Activated effector memory CD4-positive, alpha-beta T cell treated with Interleukin-2 at 50 U/mL for 16 hours (primary cell): ENCODE data around the gene STK39.

Experiments used
- DNase-seq: peaks from one replicate; pipeline ENCODE4 v3.0.0-alpha.2; 2020

Gene STK39

DNA sequence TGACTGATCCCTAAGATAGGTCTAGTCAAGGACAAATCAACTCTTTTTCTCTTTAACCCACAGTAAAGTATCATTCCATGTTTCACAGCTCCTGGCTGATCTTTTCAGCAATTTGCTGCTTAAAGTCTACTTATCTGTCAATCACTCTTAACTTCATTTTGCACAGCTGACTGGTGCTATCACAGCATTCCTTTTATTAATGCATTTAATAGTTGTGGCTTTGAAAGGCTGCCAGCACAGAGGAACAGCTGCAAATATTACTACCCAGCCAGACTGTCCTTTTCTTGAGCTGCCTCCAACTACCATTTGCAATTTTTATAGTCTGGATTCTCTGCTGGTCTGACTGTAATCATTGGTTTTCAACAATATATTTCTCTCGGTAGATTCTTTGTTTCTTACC, 303.5 kb downstream of the STK39 start:
- no peak for DNase-seq

GRCh38 chr2:167943368-167943767, 304.0 kb downstream of the STK39 start:
- DNase-seq: no peak

- DNase-seq: no peak
Observed at GRCh38 chr2:167942366-167943081, 304.9 kb downstream of the STK39 start.

- no peak for DNase-seq
Observed at GRCh38 chr2:167941604-167942003, 305.8 kb downstream of the STK39 start.

DNA sequence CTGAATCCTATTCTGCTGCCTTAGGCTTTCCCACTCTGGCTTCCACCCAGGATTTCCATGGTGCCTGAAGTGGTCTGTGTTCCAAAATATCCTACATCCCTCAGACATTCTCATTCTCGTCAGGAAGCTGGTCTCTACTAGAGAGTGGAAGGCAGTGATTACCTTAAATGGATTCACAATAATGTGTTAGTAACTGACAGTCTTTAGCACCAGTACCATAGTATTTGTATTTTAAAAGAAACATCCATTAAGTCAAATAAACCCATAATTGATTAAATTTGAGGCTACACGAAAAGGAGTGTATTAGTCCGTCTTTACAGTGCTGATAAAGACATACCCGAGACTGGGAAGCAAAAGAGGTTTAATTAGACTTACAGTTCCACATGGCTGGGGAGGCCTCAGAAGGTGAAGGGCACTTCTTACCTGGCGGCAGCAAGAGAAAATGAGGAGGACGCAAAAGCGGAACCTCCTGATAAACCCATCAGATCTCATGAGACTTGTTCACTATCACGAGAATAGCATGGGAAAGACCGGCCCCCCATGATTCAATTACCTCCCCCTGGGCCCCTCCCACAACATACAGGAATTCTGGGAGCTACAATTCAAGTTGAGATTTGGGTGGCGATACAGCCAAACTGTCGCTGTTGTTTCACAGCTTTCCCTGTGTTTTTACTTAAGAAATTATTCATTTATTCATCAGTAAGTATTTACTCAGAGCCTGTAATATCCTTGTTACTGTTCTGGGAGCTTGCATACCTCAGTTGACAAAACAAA, 306.5 kb downstream of the STK39 start:
- no peak for DNase-seq

- no peak for DNase-seq
Observed at GRCh38 chr2:167940346-167940725, 307.1 kb downstream of the STK39 start.

DNA sequence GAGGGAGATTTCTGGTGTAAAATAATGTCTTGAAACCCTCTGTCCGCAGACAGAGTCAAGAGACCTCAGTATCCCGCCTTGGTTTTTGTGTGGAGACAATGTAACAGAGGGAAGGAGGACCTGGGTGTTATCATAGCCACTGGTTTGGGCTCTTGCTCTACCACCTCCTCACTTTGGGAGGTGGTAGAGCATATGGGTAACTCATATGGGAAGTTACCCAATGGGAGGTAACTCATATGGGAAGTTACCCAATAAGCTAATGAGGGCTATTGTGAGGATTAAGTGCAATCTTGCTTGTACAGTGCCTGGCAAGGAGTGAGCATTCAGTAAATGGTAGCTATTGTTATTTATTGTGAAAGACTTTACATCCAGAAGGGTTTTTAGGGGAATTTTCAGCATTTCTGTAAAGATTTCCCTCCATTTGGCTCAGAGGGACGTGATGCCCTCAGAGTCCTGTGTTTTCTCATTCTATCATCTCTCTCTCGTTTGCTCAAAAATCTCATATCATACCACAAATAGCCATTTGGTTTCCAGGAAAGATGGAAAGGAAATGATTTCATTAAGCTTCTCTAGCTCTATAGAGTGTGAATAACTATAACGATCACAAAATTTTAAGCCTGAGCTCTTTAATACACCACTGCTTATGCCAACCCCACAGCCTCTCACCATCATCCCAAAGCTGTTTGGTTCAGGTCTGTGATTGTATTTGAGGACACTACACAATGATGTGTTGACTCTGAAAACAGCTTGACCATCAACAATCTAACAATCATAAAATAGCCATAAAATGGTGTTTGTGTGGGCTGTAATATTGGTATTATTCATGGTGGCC, 307.7 kb downstream of the STK39 start:
- no peak for DNase-seq

DNA sequence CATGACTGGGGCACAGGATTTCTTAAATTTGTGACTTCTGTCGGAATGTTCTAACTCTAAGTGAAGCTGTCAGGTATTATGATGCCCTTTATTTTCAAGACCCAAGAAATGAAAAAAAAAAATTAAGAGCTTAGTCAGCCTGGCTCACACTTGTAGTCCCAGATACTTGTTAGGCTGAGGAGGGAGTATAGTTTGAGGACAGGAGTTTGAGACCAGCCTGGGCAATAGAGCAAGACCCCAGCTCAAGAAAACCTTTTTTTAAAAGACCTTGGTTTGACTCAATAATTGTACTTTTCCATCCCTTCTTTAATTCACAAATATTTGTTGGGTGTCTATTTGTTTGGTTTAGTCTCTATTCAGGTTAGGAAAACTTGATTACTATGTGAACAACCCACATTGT, 310.0 kb downstream of the STK39 start:
- no peak for DNase-seq

- DNase-seq: no peak
Observed at GRCh38 chr2:167935803-167936110, 311.6 kb downstream of the STK39 start.

DNA sequence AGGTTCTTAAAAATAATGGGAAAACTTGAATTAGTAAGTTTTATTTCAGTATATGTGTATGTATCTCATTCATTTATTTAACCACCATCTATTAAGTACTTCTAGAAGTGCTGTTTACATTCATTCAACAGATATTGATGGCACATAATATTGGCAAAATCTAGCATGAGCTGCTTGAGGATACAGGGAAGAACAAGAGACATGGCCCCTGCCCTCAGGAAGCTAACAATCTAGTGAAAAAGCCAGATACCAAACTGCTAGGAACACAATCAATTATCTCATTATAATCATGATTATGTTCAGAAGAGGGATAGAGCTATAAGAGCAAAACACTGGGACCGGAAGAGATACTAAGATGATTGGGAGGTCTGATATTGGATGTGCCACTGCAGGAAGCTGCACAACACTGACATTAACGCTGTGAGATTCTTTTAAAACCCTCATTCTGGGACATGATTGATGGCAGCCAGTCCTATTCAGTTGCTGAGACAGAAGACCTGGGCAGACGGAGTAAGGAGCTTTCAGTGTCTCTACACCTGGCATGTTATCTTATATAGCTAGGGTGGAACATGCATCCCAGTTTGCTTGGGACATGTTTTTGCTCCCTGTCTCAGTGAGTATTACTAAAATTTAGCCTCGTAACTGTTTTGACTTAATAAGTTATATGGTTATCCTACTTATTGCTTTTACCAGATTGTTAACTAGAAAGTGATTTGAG, 314.1 kb downstream of the STK39 start:
- DNase-seq: no peak

DNA sequence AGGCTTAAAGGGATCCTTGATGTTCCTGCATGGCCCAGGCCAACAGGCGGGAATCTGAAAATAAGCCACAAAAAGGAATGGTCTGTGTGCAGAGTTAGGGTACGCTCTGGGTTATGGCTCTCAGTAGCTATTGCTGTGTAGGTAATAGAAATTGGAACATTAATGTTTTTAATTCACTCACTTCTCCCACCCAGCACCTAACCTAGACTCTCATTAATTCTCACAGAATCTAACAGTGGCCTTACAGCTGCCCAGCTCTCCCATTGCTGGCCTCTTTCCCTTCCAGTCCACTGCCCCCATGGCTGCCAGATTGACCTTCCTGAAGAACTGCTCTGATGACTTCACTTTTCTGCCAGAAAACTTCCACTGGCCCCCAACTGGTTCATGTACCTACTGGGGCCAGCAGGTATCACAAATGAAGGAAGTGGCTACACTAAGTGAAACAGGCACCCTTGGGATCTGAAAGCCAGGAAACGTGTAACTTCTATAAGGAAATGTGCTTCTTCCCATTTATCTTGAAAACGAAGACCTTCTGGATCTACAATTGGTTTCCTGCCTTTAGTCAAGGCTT, 315.2 kb downstream of the STK39 start:
- no peak for DNase-seq

DNA sequence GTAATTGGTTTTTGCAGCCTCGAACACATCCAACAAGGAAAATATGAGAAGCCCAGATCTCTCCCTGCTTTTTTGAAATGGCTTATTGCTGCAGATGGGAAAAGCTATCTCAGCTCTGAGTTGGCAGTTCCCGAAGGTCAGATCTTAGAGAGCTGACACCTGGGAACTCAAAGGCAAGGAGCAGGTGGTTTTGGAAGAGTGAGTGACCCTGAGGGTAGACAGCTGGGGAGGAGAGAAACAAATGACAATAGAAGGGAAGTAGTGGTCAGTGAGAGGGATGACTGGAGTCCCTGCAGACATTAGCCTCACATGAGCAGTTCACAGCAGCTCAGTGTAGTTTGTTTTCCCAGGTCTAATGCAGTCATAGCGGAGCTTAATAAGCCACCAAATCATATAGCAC, 317.9 kb downstream of the STK39 start:
- no peak for DNase-seq

- DNase-seq: no peak
Observed at GRCh38 chr2:167928434-167928833, 319.0 kb downstream of the STK39 start.

- no peak for DNase-seq
Observed at GRCh38 chr2:167925758-167926157, 321.6 kb downstream of the STK39 start.

DNA sequence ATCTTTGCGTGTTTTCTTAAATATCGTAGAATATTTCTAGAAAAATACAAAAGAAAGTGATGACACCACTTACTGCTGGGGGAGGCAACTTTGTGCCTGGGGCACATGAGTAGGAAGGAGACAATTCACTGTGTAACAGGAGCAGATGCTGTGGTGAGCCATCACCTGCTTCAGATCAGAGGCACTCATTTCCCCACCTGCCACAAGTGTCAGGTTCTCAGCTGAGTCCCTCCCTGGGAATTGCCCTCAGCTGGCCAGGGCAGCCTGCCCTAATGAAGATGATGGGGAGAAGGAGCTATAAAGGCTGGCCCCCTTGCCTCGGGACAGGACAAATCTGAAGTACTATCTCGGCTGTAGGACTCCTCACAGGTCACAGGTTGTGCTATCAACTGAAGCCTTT, 322.8 kb downstream of the STK39 start:
- no peak for DNase-seq

DNA sequence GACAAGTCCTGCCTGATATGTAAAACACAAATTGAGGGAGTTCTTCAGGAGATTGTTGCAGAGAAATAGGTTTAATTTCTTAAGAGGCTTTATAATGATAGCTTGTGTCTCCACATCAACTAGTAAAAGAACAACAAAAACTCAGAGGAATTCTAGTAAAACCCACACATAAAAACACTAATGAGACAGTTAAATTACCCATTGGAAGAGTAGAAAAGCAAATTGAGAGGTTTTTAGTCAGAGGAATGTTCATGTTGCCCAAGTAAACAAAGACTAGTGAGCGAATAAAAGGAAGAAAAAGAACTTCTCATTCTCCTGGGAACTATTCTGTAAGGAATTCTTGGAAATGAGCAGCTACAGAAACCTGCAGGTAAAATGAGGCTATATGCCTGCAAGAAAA, 330.6 kb downstream of the STK39 start:
- no peak for DNase-seq

DNA sequence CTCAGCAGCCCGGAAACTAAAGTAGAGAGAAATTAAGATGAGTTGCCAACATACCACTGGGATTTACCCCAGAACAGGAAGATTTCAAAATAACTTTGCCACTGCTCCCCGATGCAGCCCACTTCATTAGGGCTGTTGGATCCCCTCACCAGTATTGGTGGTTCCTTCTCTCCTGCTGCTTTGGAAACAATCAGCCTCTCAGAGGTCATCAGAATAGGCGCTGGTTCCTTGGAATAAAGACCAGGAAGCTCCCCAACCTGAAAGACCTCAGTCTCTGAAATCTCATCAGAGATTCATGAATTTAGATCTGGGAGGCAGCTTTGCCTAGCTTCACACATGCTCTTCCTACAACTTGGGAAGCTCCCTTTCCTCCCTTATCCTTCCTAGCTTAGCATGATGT, 332.4 kb downstream of the STK39 start:
- DNase-seq: no peak

DNA sequence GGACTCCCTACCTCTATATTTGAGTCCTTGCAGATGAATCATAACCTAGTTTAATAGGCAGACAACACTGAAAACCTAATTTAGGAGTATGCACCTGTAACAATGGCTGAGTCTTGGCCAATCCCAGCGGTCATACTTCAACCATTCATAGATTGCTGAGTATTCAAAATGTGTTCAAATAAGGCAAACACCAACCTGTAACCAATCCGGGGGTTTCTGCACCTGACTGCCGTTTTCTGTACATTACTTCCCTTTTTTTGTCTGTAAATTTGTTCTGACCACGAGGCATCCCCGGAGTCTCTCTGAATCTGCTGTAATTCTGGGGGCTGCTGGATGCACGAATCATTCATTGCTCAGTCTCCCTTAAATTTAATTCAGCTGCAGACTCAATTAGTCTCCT, 338.6 kb downstream of the STK39 start:
- no peak for DNase-seq

DNA sequence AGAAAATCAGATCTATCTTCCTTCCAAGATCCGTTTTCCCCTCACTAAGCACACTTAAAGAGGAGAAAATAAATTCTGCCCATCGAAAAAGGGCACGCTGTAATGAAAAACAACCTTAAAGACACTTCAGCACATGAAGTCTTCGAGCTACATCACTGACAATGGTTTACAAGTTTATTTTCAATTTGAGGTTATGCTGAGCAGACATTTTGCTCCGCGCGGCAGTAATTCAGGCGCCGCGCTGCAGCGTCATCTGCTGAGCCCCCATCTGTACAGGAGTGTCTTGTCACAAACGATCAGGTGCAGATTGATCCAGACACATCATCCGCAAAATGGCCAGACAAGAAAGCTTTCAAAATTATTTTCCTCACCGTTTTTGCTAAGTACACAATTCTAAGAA, 341.7 kb downstream of the STK39 start:
- no peak for DNase-seq
